HepG2 (cell line): ENCODE measurements around the gene CYB5R3. TPM values are rescaled to one million over a fixed set of nuclear protein-coding genes. Genes with fewer than 3 reads are reported as not detected.

Experiments
- CREM ChIP-seq, 2 experiments: sonication (generic) in 1 of 2; formaldehyde crosslinking in 1 of 2; IDR thresholded peaks; 2 replicates each; pipeline versions ENCODE4 v1.4.0 to v1.6.1; 2016 to 2020; ENCODE audit warnings: antibody characterized with exemption in 1 of 2, mild to moderate bottlenecking in 1 of 2, missing genetic modification reagents in 1 of 2
- RBM39 ChIP-seq: fragments of 200-400 bp; formaldehyde crosslinking; IDR thresholded peaks from one replicate; pipeline ENCODE4 v1.6.1; 2018; ENCODE audit warnings: antibody characterized with exemption, mild to moderate bottlenecking, low read depth, low read length; ENCODE audit not compliant: poor library complexity, severe bottlenecking
- REST ChIP-seq, 2 experiments: IDR thresholded peaks; 2 replicates each; pipeline ENCODE4 v1.6.1; 2011 to 2012; ENCODE audit warnings: low read length in 2 of 2, borderline replicate concordance in 1 of 2, low read depth in 1 of 2, mild to moderate bottlenecking in 1 of 2, moderate library complexity in 1 of 2
- SCMH1 ChIP-seq: sonication (generic); formaldehyde crosslinking; IDR thresholded peaks from 2 replicates; pipeline ENCODE4 v1.9.0; 2021; ENCODE audit warnings: missing genetic modification reagents, mild to moderate bottlenecking, borderline replicate concordance
- SIN3B ChIP-seq: fragments of 150-350 bp; IDR thresholded peaks from 2 replicates; pipeline ENCODE4 v1.6.1; 2014; ENCODE audit warnings: low read length
- ZNF570 ChIP-seq: sonication (generic); formaldehyde crosslinking; IDR thresholded peaks from 2 replicates; pipeline ENCODE4 v1.4.0; 2020; ENCODE audit warnings: mild to moderate bottlenecking, missing genetic modification reagents, borderline replicate concordance
- ZNF691 ChIP-seq: sonication (generic); formaldehyde crosslinking; IDR thresholded peaks from 2 replicates; pipeline ENCODE4 v1.4.0; 2020; ENCODE audit warnings: missing genetic modification reagents, low read depth, mild to moderate bottlenecking, borderline replicate concordance
- polyA plus RNA-seq, 8 experiments: library from polyadenylated mRNA; depleted of rRNA in 3 of 8; stranded (reverse) in 7 of 8; unstranded in 1 of 8; fragments of >200 nt; fragmentation: Illumina TruSeq in 4 of 8; extraction: Trizol in 4 of 8; gene quantifications; 2 replicates each; pipeline versions ENCODE4 v1.2.1 to v1.2.3, GENCODE V29; 2011 to 2016; ENCODE audit warnings: low read depth in 4 of 8, missing spikeins in 1 of 8, mixed read lengths in 1 of 8; ENCODE audit not compliant: insufficient read depth in 1 of 8
- total RNA-seq, 5 experiments: library from RNA; depleted of rRNA; stranded (reverse); fragments of >200 nt; fragmentation: Illumina TruSeq; extraction: Trizol; gene quantifications; 2 replicates each; pipeline ENCODE4 v1.2.3, GENCODE V29; 2016; ENCODE audit warnings: low read depth in 1 of 5
- TF ChIP-seq, protein P1 (sequence below): sonication (generic); formaldehyde crosslinking; conservative IDR thresholded peaks from 2 replicates; pipeline ENCODE4 v1.8.0; 2022; ENCODE audit warnings: low read depth, missing genetic modification reagents
- TF ChIP-seq, protein P2 (sequence below): sonication (generic); formaldehyde crosslinking; IDR thresholded peaks from 2 replicates; pipeline ENCODE4 v1.5.0; 2020; ENCODE audit warnings: missing genetic modification reagents, mild to moderate bottlenecking, borderline replicate concordance
- TF ChIP-seq, protein P3 (sequence below): sonication (generic); formaldehyde crosslinking; IDR thresholded peaks from 2 replicates; pipeline ENCODE4 v1.8.1; 2023; ENCODE audit warnings: missing genetic modification reagents, inconsistent platforms, borderline replicate concordance
- TF ChIP-seq, protein P4 (sequence below): sonication (generic); formaldehyde crosslinking; IDR thresholded peaks from 2 replicates; pipeline ENCODE4 v1.4.0; 2020; ENCODE audit warnings: mild to moderate bottlenecking, missing genetic modification reagents
- TF ChIP-seq, protein P5 (sequence below): sonication (generic); formaldehyde crosslinking; conservative IDR thresholded peaks from 2 replicates; pipeline ENCODE4 v1.4.0; 2020; ENCODE audit warnings: missing genetic modification reagents

CYB5R3 gene
- total and polyA plus RNA-seq, 2 of the 13 experiments (the other 11 are each of a cell fraction or from before 2014, with no cell fraction given), result 32.4 to 305 TPM

GRCh38 chr22:42644422-42645340, 4.5 kb downstream of the CYB5R3 start (continued):
- TF ChIP-seq, protein P1, sequence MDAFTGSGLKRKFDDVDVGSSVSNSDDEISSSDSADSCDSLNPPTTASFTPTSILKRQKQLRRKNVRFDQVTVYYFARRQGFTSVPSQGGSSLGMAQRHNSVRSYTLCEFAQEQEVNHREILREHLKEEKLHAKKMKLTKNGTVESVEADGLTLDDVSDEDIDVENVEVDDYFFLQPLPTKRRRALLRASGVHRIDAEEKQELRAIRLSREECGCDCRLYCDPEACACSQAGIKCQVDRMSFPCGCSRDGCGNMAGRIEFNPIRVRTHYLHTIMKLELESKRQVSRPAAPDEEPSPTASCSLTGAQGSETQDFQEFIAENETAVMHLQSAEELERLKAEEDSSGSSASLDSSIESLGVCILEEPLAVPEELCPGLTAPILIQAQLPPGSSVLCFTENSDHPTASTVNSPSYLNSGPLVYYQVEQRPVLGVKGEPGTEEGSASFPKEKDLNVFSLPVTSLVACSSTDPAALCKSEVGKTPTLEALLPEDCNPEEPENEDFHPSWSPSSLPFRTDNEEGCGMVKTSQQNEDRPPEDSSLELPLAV, result no peak
- TF ChIP-seq ZNF691 (CRISPR knock-in tag) (no peak), ZNF570 (no peak), RBM39 (no peak), REST (IDR thresholded peaks at IDR 0.05; ENCODE audit: borderline replicate concordance in 1 of 2, low read depth in 1 of 2, low read length in 2 of 2) (no peak), SIN3B (no peak), SCMH1 (CRISPR knock-in tag) (no peak), CREM (IDR thresholded peaks at IDR 0.05) (no peak), CREM (CRISPR knock-in tag; IDR thresholded peaks at IDR 0.05) (no peak)
- TF ChIP-seq, protein P2, sequence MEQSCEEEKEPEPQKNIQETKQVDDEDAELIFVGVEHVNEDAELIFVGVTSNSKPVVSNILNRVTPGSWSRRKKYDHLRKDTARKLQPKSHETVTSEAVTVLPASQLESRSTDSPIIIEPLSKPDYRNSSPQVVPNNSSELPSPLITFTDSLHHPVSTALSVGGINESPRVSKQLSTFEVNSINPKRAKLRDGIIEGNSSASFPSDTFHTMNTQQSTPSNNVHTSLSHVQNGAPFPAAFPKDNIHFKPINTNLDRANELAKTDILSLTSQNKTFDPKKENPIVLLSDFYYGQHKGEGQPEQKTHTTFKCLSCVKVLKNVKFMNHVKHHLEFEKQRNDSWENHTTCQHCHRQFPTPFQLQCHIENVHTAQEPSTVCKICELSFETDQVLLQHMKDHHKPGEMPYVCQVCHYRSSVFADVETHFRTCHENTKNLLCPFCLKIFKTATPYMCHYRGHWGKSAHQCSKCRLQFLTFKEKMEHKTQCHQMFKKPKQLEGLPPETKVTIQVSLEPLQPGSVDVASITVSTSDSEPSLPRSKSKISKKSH (CRISPR knock-in tag), result no peak
- TF ChIP-seq, protein P3, sequence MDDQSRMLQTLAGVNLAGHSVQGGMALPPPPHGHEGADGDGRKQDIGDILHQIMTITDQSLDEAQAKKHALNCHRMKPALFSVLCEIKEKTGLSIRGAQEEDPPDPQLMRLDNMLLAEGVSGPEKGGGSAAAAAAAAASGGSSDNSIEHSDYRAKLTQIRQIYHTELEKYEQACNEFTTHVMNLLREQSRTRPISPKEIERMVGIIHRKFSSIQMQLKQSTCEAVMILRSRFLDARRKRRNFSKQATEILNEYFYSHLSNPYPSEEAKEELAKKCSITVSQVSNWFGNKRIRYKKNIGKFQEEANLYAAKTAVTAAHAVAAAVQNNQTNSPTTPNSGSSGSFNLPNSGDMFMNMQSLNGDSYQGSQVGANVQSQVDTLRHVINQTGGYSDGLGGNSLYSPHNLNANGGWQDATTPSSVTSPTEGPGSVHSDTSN, result no peak
- TF ChIP-seq, protein P4, sequence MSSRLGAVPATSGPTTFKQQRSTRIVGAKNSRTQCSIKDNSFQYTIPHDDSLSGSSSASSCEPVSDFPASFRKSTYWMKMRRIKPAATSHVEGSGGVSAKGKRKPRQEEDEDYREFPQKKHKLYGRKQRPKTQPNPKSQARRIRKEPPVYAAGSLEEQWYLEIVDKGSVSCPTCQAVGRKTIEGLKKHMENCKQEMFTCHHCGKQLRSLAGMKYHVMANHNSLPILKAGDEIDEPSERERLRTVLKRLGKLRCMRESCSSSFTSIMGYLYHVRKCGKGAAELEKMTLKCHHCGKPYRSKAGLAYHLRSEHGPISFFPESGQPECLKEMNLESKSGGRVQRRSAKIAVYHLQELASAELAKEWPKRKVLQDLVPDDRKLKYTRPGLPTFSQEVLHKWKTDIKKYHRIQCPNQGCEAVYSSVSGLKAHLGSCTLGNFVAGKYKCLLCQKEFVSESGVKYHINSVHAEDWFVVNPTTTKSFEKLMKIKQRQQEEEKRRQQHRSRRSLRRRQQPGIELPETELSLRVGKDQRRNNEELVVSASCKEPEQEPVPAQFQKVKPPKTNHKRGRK (CRISPR knock-in tag), result no peak
- TF ChIP-seq, protein P5, sequence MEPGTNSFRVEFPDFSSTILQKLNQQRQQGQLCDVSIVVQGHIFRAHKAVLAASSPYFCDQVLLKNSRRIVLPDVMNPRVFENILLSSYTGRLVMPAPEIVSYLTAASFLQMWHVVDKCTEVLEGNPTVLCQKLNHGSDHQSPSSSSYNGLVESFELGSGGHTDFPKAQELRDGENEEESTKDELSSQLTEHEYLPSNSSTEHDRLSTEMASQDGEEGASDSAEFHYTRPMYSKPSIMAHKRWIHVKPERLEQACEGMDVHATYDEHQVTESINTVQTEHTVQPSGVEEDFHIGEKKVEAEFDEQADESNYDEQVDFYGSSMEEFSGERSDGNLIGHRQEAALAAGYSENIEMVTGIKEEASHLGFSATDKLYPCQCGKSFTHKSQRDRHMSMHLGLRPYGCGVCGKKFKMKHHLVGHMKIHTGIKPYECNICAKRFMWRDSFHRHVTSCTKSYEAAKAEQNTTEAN (CRISPR knock-in tag), result no peak
